GM19467 (cell line): ENCODE data around the gene TRIM50.
"Not testable (repeated sequence)": the region's sequence is repeated elsewhere in the genome, so short reads cannot be mapped to it uniquely, and the experiment has no call there.

Experiments
- ATAC-seq: cut with Tn5 transposase; IDR thresholded peaks from one replicate; pipeline ENCODE4 v1.9.1; 2021; ENCODE audit warnings: mild to moderate bottlenecking, moderate library complexity; ENCODE audit not compliant: unreplicated experiment

The TRIM50 gene

DNA sequence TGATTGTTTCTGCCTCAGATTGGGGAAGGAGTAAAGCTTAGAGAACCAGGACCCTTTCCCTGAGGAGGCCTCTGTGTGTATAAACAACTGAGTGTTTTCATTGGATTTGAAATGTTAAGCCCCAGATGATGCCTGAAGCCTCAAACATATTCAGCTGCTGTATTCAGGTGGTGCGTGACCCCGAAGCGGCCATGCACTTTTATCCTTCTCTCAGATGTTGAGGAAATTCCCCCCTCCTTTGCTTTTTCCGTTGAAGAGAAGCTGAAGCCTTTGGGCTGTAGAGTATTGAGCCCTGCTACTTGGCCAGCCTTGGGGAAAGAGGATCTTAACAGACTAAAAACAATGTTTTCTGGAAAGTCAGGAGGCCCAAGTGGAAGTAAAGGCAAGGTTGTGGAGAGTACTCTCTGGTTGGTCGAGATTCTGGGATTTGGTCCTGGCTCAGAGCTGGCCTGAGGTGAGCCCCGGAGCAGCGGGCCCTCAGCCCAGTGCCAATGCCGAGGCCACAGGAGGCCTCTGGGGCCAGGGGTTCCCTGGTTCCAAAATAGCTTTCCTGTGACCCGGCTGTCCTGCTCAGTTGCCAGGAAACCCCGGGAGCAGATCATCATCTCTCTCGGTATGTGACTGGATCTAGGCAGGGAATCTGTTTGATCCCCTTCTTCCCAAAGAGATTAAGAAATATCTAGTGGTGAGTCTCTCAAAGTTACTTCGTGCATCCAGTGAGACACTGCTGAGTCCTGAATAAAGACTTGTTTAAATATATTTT, 22.6 kb upstream of the TRIM50 start:
- no peak for ATAC-seq

DNA sequence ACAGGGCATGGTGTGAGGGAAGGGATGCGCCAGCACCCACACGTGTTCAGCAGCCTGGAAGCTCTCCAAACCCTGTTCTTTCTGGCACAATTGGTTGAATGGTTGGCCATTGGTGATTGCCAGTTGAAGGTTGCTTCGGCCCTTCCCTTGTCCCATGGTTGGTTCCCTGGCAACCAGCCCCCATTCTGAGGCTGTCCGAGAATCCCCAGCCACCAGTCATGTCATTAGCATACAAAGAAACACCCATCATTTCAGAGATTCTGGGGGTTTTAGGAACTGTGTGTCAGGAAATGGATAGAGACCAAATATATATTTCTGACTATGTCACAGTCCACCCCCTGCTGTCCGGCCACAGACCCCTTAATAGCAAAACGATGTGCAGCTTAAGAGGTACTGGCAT, 21.9 kb upstream of the TRIM50 start:
- ATAC-seq: no peak

DNA sequence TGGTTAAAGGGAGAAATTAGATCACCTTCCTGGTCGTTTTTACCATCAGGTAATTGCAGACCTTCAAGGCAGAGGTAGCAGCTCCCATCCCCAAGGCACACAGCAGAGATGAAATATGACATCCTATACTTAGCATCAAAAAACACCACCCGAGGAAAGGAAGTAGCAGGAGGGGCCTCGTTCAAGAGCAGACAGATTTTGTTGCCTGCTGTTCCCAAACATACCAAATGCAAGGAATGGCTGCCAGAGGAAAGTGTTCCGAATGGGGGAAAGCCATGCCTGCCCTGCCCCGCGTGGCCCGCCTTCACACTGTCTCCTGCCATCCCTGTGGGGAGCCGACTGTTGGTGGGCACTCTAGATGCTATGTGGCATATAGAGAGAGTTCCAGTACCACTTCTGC, 18.1 kb upstream of the TRIM50 start:
- no peak for ATAC-seq

DNA sequence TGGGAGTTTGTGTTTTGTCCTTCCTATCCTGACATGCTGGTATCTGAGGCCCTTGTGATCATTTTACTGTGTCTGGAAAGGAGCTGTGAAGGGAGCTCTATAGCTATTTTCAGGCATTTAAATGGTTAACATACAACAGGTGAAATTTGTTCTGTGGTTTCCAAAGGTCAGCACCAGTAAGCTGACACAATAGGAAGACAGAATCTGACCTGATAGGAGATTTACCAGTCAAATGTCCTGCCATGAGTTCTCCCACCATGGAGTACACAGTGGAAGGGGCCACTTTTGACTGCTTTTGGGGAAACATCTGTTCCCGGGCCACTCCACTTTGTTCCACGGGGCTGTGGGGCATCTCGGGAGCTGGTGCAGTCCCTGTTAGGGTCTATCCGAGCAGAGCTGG, 17.7 kb upstream of the TRIM50 start:
- no peak for ATAC-seq

DNA sequence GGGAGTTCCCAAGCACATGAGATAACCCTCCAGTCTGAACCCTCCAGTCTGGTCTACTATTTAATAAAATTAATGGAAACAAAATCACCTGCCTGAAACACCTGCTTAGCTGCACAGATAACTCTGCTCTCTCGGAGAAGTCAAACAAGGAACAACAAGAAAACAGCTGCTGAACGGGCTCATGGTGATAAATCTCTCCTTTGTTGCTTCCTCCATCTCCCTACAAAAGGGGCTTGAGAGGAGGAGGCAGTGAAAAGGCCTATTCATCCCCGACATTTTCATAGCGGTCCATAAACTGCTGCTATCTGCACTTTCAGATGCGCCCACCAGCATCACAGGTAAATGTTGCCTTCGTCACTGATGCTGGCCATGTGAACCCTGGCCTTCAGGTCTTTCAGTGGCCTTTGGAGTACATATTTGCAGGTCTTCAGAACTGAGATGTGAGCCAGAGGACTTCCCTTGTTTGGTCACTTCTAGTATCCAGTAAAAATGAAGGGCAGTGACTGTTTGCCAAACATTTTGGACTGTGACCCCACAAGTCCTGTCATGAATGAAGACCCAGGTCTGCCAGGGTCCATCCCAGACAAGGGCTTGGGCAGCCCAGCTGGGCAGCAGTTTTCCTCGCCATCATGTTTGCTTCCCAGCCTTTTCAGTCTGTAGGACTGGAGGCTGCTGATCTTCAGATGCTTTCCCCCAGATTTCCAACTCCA, 15.9 kb upstream of the TRIM50 start:
- ATAC-seq: no peak

DNA sequence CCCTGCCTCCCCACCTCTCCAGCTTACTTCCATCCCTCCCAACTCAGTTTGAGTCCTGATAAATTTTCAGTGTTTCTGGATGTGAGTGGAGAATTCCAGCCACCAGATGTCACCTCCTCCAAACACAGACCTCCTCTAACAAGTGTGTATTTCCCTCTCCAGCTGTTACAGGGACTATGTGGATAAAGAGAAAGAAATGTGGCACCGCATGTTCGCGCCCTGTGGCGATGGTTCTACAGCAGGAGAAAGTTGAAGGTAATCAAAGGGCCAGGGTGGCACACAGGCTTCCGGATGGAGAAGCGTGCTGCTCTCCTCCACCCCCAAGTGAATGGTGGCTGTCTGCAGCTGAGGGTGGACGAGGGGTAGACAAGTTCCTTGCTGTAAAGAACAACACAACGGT, 14.8 kb upstream of the TRIM50 start:
- no peak for ATAC-seq

DNA sequence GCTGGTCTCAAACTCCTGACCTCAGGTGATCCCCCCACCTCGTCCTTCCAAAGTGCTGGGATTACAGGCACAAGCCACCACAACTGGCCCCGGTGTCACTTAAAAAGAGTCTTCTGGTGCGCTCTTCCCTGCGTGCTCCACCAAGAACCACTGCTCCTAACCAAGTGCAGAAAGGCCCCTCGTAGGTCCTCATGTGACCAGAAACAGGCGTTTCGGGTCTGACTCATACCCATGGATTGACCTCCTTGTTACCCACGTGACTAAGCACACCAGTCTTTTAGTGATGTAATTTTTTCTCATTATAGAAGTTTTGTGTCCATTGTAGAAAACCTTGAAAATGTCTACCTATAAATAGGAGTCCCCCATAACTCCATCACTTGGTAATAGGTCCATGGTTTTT, 14.0 kb upstream of the TRIM50 start:
- ATAC-seq: no peak

DNA sequence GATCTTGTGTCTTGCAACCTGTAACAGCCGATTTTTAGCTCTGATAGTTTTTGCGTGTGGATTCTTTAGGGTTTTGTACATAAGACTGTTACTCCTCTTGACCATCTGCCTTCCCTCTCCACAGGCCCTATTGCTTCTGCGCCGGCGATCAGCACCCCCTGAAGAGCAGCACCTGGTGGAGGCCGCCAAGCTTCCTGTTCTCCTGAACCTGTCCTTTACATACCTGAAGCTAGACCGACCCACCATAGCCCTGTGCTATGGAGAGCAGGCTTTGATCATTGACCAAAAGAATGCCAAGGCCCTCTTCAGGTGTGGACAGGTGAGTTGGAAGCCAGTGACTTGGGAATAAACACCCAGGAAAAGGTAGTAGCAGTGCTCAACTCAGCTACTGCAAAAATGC, 12.6 kb upstream of the TRIM50 start:
- ATAC-seq: no peak

DNA sequence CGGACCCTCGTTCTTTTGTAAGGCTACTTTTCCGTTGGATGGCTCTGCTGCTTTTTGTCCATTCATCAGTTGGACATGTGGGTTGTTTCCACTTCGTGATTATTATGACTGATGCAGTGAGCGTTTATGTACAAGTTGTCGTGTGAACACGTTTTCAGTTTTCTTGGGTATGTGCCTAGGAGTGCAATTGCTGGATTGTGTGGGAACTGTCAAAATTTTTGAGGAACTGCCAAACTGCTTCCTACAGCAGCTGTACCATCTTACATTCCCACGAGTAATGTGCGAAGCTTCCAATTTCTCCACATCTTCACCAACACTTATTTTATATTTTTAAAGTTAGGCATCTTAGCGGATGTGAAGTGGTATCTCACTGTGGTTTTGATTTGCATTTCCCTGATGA, 10.4 kb upstream of the TRIM50 start:
- no peak for ATAC-seq

DNA sequence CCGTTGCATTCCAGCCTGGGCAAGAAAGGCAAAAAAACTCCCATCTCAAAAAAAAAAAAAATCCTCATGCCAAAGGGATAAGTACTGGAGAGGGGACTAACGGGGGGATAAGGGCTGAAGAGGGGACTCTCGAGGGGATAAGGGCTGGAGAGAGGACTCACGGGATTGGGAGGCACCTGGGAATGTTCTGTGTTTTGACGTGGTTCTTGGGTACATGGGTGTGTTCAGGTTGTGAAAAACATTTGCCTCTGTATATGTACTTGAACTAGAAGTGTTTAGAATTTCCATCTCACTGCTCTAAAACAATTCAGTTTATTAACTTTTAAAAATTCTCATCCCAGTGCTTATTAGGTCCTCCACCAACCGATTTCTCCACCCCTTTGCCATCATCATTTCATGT, 4.6 kb upstream of the TRIM50 start:
- no peak for ATAC-seq

DNA sequence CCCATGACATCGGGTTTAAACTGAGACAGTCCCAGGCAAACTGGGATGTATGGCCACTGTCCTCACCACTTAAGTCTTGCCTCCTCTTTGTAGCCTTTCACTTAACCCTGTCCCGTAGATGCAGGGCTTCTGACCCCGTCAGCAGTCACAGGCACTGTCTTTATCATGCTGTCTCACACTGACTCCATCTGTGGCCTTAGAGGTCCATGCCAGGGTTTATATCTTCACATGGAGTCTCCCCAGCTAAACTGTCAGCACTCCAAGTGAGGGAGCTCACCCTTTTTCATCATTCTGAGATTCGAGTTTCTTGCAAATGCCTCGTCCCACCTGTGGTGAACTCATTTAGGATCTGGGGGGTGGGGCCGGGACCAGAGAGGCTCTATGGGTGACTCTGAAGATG, 2.9 kb upstream of the TRIM50 start:
- no peak for ATAC-seq

DNA sequence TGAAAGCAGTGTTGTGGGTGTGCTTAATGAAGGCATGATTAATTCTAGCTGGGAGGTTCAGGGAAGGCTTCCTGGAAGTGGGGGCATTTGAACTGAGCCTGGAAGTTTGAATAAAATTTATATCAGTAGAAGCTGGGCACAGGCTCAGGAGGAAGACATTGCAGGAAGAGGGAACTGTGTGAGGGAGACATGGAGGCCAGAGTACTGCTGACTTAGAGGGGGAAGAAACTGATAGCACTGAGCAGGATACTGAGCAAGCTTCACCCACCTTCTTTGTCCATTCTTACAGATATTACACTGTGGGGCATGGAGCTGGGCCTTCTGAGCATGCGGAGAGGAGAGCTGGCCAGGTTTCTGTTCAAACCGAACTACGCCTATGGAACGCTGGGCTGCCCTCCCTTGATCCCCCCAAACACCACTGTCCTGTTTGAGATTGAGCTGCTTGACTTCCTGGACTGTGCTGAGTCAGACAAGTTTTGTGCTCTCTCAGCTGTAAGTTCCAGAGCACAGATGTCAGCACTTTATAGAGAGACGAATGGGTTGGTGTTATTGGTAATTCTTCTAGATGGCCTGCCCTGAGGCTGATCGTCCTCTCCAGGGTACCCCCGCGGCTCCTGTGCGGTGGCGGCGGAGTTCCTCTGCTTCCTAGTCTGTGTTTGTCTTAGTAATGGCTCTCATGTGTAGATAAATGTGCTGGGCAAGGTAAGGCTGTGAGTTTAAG, 2.1 kb upstream of the TRIM50 start:
- ATAC-seq: no peak

DNA sequence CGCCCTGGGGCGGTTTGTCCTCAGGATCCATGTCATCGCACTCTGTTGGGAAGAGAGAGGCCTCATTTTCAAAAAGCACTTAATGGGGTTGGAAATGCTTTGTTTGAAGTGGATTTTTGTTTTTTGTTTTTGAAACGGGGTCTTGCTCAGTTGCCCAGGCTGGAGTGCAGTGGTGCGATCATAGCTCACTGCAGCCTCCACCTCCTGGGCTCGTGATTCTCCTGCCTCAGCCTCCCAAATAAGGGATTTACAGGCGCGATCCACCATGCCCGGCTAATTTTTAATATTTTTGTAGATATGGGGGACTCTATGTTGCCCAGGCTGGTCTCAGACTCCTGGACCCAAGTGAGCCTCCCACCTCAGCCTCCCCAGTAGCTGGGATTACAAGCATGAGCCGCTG, 814 bp upstream of the TRIM50 start:
- no peak for ATAC-seq

DNA sequence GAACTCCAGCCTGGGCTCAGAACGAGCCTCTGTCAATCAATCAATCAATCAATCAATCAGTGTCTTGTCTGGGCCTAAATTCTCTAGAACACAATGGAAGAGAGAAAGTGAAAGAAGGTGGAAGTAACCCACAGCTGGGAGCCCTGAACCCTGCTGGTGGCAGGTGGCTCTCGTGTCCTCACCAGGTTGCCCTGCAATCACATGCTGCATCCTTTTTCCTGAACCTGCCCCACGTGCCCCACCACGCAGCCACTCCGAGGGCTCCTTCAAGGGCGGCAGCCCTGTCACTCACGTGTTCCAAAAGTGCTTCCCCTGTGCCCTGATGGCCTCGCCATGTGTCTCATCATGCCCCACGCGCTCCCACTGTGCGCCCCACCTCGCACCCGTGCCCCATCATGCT, 433 bp downstream of the TRIM50 start:
- not testable (repeated sequence) for ATAC-seq

DNA sequence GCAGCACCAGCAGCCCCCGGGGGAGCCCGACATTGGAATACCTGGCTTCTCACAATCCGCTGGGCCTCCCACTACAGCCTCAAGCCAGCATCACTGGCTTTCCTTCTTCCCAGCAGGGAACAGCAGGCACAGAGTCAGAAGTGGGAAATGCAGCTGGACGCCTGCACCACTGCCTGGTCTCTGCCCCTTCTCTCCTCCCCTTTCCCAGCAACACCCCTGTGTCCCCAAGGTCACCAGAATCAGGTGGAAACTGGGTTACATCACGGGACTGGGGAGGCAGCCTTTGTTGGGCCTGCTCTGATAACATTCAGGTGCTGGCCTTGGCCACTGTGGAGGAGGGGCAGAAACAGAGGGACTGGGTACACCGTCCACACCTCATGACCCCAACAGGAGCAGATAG, 2.5 kb downstream of the TRIM50 start:
- ATAC-seq: not testable (repeated sequence)

DNA sequence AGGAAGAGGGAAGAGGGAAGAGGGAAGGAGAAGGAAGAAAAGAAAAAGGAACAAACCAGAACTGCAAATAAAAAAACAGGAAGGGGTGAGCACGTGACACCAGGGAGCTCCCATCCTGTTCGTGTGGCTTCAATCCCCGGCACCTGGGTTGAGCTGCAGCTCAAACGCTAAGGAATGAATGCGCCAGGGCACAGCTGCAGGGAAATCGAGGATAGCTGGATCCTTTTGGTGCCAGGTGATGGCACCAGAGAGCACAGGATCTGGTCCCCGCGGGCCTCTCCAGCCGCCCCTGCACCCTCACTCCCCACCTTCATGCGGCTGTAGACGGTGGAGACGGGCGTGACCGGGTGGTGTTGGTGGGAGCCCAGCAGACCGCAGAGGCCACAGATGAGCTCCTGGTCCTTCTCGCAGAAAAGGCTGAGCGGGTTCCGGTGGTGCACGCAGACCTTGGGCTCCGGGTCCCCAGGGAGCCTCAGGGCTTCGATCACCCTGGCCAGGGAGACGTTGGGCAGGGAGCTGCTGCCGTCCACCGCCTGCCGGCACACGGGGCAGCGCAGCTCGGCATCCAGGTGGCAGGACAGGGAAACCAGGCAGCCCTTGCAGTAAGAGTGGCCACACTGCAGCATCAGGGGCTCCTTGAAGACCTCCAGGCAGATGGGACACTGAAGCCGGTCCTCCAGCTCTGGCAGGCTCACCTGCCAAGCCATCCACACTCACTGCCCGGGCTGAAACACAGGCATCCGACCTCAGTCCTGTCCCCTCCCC, 3.6 kb downstream of the TRIM50 start:
- not testable (repeated sequence) for ATAC-seq

DNA sequence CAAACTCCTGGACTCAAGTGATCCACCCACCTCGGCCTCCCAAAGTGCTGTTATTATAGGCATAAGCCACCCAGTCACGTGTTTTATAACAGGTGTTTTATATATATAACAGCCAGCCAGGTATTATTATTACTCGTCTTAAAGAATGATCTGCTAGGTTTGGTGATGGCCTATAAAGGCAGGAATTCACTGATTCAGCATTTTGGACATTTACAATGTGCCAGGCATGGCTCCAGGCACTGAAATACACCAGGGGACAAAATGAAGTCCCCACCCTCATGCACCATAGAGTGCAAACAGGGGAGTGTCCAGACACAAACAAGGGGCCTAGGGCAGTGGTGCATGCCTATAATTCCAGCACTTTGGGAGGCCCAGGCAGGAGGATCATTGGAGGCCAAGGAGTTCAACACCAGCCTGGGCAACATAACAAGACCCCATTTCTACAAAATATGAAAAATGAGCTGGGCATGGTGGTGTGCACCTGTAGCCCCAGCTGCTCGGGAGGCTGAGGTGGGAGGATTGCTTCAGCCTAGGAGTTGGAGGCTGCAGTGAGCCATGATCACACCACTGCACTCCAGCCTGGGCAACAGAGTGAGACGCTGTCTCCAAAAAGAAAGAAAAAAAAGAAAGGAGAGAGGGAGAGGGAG, 4.3 kb downstream of the TRIM50 start:
- not testable (repeated sequence) for ATAC-seq

DNA sequence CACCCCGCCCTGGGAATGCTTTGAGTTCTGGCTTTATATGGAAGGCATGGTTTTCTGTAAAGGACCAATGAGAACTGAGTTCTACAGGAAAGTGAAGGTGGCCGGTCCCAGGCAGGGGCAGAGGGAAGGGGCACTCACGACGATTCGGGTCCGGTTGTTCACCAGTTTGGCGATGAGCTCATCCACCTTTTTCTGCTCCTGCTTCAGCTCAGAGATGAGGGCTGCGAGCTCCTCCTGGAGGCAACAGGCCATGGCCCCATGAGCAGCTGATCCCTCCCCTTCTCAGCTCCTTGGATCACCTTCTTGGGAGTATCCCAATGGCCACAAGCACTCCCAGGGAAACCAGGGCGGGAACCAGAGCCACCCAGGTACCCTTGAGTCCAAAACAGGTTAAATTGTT, 7.9 kb downstream of the TRIM50 start:
- ATAC-seq: not testable (repeated sequence)

DNA sequence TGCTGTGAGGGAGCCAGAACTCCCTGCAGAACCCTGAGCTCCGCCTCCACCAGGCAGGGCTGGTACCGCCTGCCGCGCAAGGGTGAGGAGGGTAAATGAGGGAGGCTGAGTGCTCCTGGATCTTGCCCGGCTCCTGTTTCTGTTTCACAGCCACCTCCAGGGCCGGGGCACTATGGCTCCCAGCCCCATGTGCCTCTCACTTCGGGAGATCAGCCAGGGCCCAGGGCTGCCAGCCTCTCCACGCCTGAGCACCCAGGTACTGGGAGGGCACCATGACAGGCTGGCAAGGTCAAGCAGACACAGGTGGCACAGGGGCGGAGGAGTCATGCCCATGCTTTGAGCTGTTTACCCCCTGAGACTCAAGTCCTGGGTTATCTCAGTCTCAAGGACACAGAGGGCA, 8.3 kb downstream of the TRIM50 start:
- ATAC-seq: not testable (repeated sequence)

DNA sequence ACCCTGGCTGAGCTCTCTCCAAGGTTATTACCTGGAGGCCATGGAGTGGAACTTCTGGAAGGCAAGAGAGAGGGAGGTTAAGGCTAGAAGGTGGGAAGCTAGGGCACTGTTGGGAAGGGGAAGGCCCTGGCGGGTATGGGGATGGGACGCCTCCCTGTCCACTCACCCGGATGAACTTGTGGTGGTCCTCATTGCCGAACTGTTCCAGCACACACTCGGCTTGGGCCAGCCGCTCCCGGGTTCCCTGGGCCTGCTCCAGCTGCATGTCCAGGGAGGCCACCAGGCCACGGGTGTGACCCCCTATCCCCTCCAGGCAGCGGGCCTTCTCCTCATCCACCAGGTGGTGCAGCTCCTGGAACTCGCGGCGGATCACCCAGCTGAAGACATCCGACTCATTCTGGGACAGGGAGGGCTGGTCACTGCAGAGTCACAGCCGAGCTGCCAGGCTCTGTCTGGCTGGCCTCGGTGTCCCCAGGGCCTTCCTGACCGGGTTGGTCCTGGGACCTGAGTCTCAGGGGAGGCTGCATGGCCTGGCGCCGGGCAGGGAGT, 9.2 kb downstream of the TRIM50 start:
- not testable (repeated sequence) for ATAC-seq
